DOHH2 (cell line): ENCODE data around the gene FZR1.

Source experiments
- EZH2phosphoT487 ChIP-seq: fragments of 200-600 bp; sonication (generic); IDR thresholded peaks from 2 replicates; pipeline ENCODE4 v1.6.1; 2017; ENCODE audit warnings: borderline replicate concordance, mild to moderate bottlenecking, antibody characterized with exemption, low read length, moderate library complexity, mixed read lengths
- TF ChIP-seq, protein P1 (sequence below): fragments of 200-600 bp; sonication (generic); IDR thresholded peaks from one replicate; pipeline ENCODE4 v1.5.1; 2014; ENCODE audit warnings: antibody characterized with exemption, mild to moderate bottlenecking, low read depth, low read length; ENCODE audit not compliant: poor library complexity, severe bottlenecking

DNA sequence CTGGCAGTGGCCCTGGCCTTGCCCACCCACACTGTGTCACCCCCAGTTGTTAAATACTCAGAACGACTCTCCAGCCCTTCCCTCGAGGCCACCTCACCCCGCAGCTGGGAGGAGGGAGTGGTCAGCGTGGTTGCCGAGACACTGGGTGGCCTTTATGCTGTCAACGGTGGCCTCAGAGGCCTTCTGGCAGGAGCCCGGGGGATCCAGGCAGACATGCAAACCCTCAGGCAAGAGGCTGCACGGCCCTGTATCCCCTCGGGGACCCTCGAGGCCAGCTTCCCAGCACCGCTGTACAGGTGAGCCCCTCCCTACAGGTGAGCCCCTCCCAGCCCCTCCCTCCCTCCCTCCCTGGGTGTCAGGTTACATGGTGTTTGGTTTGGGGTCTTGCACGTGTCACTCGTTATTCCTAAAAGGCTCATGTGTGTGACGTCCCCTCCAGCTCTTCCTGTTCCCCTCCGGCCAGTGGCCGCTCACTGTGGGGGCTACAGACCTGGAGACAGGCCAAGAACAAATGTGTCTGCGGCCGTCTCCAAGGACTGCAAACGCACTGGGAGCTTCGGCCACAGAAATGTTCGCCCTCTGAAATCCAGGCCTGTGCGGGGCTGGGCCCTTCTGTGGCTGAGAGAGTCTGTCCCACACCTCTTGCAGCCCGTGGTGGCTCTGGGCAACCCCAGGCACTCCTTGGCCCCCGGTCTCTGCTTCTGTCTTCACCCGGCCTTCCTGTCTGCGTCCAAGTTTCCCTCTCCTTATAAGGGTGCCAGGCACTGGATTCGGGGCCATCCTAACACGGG lies 33.0 kb downstream of the FZR1 start, which contains the start of gene TEKTIP1:
- TF ChIP-seq, protein P1, sequence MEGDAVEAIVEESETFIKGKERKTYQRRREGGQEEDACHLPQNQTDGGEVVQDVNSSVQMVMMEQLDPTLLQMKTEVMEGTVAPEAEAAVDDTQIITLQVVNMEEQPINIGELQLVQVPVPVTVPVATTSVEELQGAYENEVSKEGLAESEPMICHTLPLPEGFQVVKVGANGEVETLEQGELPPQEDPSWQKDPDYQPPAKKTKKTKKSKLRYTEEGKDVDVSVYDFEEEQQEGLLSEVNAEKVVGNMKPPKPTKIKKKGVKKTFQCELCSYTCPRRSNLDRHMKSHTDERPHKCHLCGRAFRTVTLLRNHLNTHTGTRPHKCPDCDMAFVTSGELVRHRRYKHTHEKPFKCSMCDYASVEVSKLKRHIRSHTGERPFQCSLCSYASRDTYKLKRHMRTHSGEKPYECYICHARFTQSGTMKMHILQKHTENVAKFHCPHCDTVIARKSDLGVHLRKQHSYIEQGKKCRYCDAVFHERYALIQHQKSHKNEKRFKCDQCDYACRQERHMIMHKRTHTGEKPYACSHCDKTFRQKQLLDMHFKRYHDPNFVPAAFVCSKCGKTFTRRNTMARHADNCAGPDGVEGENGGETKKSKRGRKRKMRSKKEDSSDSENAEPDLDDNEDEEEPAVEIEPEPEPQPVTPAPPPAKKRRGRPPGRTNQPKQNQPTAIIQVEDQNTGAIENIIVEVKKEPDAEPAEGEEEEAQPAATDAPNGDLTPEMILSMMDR: no peak
- TF ChIP-seq EZH2phosphoT487: no peak
